ENCODE data around the gene ARHGAP27.
"Not testable (repeated sequence)": the region's sequence is repeated elsewhere in the genome, so short reads cannot be mapped to it uniquely, and the experiment has no call there.

Gene ARHGAP27

GRCh38 chr17:45444301-45444700 lies 11.6 kb upstream of the ARHGAP27 start:
- peaks cover 13% of the 10 kb centered on the region for H3K4me1 ChIP-seq (ENCODE audit: insufficient read depth, low read length)
- H3K9ac ChIP-seq (ENCODE audit: low read depth, low read length); H3K27me3 ChIP-seq (ENCODE audit: insufficient read depth, low read length); H3K36me3 ChIP-seq (ENCODE audit: insufficient read depth, low read depth, low read length); H3K27ac ChIP-seq (ENCODE audit: low read length); H3K4me3 ChIP-seq (ENCODE audit: low read length); H3K9me3 ChIP-seq (ENCODE audit: insufficient read depth, low read depth, low read length): not testable (repeated sequence)

- H3K9me3 ChIP-seq (ENCODE audit: insufficient read depth, low read depth, low read length); H3K27ac ChIP-seq (ENCODE audit: low read length); H3K36me3 ChIP-seq (ENCODE audit: insufficient read depth, low read depth, low read length); H3K27me3 ChIP-seq (ENCODE audit: insufficient read depth, low read length); H3K9ac ChIP-seq (ENCODE audit: low read depth, low read length); H3K4me3 ChIP-seq (ENCODE audit: low read length): not testable (repeated sequence)
- H3K4me1 ChIP-seq (ENCODE audit: insufficient read depth, low read length): peaks cover 13% of the 10 kb centered on the region
Measured at GRCh38 chr17:45443371-45444260, 10.9 kb upstream of the ARHGAP27 start.

DNA sequence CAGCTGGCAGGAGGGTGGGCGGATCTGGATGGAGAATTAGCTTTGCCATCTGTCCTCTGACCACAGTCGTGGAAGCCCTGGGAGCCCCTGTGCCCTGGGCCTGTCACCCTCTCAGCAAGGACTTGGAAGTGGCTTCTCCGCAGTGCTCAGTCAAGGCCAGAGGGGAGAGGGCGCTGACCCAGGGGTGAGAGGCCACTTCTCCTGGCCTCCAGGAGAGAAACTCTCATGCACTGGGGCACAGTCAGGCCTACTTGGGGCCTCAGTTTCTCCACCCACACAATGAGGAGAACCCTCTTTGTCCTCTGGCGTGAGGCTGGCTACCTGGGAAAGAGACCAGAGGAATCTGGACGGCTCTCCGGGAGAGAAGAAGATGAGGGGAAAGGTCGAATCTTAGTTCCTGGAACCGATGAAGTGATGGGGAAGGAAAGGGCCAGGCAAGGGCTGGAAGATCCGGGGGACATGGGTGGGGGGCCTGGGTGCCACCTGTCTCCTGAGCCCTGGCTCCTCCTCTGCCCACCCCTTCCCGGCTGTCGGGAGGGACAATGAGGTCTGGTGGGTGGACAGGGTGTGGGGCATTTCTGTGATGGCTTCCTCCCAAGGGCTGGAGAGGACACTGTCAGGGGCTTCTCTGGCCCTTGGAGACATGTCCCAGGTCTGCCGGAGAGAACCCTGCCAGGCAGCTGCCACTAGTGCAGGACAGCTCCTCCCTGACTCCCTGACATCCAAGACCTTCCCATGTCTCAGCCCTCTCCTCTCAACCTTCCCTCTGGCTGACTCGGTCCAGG lies 9.0 kb upstream of the ARHGAP27 start:
- no peaks in the 10 kb centered on the region for H3K36me3 ChIP-seq (ENCODE audit: insufficient read depth, low read depth, low read length)
- peaks cover 13% of the 10 kb centered on the region for H3K4me1 ChIP-seq (ENCODE audit: insufficient read depth, low read length)
- H3K27me3 ChIP-seq (ENCODE audit: insufficient read depth, low read length): no peaks in the 10 kb centered on the region
- H3K9me3 ChIP-seq (ENCODE audit: insufficient read depth, low read depth, low read length): no peaks in the 10 kb centered on the region
- H3K4me3 ChIP-seq (ENCODE audit: low read length): no peak overlapping the region
- no peak overlapping the region for H3K9ac ChIP-seq (ENCODE audit: low read depth, low read length)
- H3K27ac ChIP-seq (ENCODE audit: low read length): no peak overlapping the region

GRCh38 chr17:45440839-45441515 lies 8.3 kb upstream of the ARHGAP27 start:
- H3K27me3 ChIP-seq (ENCODE audit: insufficient read depth, low read length); H3K9me3 ChIP-seq (ENCODE audit: insufficient read depth, low read depth, low read length); H3K4me3 ChIP-seq (ENCODE audit: low read length); H3K27ac ChIP-seq (ENCODE audit: low read length); H3K36me3 ChIP-seq (ENCODE audit: insufficient read depth, low read depth, low read length); H3K9ac ChIP-seq (ENCODE audit: low read depth, low read length): not testable (repeated sequence)
- H3K4me1 ChIP-seq (ENCODE audit: insufficient read depth, low read length): peaks cover 13% of the 10 kb centered on the region

DNA sequence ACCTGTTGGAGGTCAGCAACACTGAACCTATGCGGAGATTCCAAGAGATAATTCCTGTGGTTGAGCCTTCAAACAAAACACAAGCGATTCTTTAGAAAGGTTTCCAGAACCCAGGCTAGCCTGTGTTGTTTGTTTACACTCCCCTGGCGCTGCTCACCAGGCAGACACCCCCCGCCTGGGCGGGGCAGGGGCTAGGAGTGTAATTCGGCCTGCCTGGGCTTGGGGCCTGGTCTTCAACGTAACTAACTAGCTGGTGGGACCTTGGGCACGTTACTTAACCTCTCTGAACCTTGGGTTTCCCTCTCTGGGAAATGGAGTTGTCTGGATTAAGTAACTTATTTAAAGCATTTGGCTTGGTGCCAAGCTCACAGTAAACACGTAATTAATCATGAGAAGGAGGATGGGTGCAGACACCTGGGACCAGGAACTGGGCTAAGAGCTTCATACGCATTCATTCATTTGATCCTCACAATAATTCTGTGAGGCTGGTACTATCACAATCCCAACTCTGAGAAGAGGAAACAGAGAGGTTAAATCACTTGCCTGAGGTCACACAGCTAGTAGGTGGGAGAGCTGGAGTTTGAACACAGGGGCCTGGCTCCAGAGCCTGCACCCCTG lies 7.6 kb upstream of the ARHGAP27 start:
- H3K9ac ChIP-seq (ENCODE audit: low read depth, low read length): no peak overlapping the region
- H3K4me1 ChIP-seq (ENCODE audit: insufficient read depth, low read length): peaks cover 13% of the 10 kb centered on the region
- H3K36me3 ChIP-seq (ENCODE audit: insufficient read depth, low read depth, low read length): no peaks in the 10 kb centered on the region

GRCh38 chr17:45438931-45439610 lies 6.4 kb upstream of the ARHGAP27 start:
- no peak overlapping the region for H3K27ac ChIP-seq (ENCODE audit: low read length)
- no peaks in the 10 kb centered on the region for H3K9me3 ChIP-seq (ENCODE audit: insufficient read depth, low read depth, low read length)
- H3K4me1 ChIP-seq (ENCODE audit: insufficient read depth, low read length): peaks cover 13% of the 10 kb centered on the region
- no peaks in the 10 kb centered on the region for H3K36me3 ChIP-seq (ENCODE audit: insufficient read depth, low read depth, low read length)
- peaks cover 16% of the 10 kb centered on the region; the same call in 1 of the 2 replicates for H3K27me3 ChIP-seq (ENCODE audit: insufficient read depth, low read length)
- no peak overlapping the region for H3K9ac ChIP-seq (ENCODE audit: low read depth, low read length)
- H3K4me3 ChIP-seq (ENCODE audit: low read length): no peak overlapping the region

More for the DNA sequence above, 7.6 kb upstream of the ARHGAP27 start:
- H3K27me3 ChIP-seq (ENCODE audit: insufficient read depth, low read length): peaks cover 4% of the 10 kb centered on the region; the same call in 1 of the 2 replicates
- no peak overlapping the region for H3K27ac ChIP-seq (ENCODE audit: low read length)
- H3K9me3 ChIP-seq (ENCODE audit: insufficient read depth, low read depth, low read length): no peaks in the 10 kb centered on the region
- H3K4me3 ChIP-seq (ENCODE audit: low read length): no peak overlapping the region

DNA sequence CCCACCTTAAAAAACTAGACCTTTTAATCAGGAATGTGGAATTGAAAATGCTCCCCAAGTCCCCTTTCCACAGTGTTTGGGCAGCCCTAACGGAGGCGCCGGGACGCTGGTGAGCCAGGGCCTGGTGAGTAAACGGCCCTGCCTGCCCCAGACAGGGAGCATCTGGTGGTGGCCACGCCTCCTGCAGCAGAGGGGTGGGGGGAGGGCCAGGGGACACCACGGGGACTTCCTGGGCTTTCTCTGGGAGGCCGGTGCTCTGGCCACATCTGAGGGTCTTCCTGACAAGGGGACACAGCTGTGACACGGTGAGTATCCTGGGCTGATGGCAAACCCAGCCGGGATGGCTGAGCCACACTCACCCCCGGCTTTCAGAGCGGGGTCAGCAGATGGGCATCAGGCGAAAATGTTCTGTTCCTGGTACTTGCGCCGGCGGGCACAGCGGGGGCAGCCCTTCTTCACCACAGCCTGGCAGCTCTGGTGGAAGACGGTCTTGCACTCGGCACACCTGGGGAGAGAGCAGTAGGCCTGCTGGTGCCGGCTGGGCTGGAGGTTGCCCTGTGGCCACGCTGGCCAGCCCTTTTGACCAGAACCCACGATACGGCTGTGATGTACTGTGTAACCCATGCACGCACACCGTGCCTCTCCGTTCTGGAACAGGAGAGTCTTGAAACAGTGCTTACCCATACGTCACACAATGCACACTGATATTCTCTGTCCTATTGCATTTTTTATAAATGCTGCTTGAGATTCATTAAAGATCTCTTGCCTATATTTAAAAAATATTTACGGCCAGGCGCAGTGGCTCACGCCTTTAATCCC lies 5.0 kb upstream of the ARHGAP27 start:
- H3K4me3 ChIP-seq (ENCODE audit: low read length): no peak overlapping the region
- peaks cover 30% of the 10 kb centered on the region for H3K27me3 ChIP-seq (ENCODE audit: insufficient read depth, low read length)
- no peak overlapping the region for H3K27ac ChIP-seq (ENCODE audit: low read length)
- H3K36me3 ChIP-seq (ENCODE audit: insufficient read depth, low read depth, low read length): no peaks in the 10 kb centered on the region
- no peak overlapping the region for H3K9ac ChIP-seq (ENCODE audit: low read depth, low read length)
- peaks cover 13% of the 10 kb centered on the region for H3K4me1 ChIP-seq (ENCODE audit: insufficient read depth, low read length)
- no peaks in the 10 kb centered on the region for H3K9me3 ChIP-seq (ENCODE audit: insufficient read depth, low read depth, low read length)

DNA sequence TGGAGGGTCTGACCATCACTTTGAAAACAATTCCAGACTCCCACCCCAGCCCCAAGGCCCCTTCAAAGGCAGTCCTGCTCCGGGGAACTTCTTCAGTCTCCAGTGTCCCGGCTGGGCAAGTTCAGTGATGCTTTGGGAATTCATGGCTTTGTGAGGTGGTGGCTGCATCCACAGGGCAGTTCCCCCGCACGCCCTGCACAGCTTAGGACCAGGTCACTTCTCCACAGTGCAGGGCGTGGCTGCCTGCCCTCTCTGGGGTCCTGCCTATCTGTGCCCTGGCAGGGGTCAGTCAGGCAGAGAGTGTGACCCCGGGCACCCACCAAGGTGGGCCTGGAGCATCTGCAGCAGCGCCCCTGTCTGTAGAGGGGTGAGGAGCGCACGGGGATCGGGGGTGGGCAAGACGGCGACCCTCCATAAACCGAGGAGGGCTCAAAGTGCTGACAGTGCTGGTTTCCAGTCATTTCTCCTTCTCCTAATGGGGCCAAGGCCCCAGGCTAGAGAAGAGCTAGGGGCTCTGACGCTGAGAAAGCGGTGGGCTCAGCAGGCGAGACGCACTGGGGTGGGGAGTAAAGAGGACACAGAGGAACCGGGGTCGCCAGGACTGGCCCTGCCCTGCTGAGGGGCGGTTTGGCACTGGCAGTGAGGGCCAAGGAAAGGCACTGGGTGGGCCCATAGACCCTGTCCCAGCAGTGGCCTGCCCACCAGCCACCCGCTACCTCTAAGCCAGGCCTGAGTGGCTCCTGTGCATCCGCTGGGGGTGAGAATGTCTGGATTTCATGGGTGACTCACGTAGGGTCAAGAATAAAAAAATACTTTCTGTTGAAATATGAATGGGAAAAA lies 4.2 kb upstream of the ARHGAP27 start:
- Histone ChIP-seq H3K9ac (ENCODE audit: low read depth, low read length) (no peak overlapping the region), H3K27me3 (ENCODE audit: insufficient read depth, low read length) (peaks cover 38% of the 10 kb centered on the region), H3K9me3 (ENCODE audit: insufficient read depth, low read depth, low read length) (no peaks in the 10 kb centered on the region), H3K4me1 (ENCODE audit: insufficient read depth, low read length) (peaks cover 13% of the 10 kb centered on the region), H3K4me3 (ENCODE audit: low read length) (no peak overlapping the region), H3K27ac (ENCODE audit: low read length) (no peak overlapping the region), H3K36me3 (ENCODE audit: insufficient read depth, low read depth, low read length) (no peaks in the 10 kb centered on the region)

GRCh38 chr17:45436161-45436560 lies 3.5 kb upstream of the ARHGAP27 start:
- peaks cover 13% of the 10 kb centered on the region for H3K4me1 ChIP-seq (ENCODE audit: insufficient read depth, low read length)
- no peak overlapping the region for H3K27ac ChIP-seq (ENCODE audit: low read length)
- H3K4me3 ChIP-seq (ENCODE audit: low read length): no peak overlapping the region
- no peak overlapping the region for H3K9ac ChIP-seq (ENCODE audit: low read depth, low read length)
- H3K27me3 ChIP-seq (ENCODE audit: insufficient read depth, low read length): peaks cover 45% of the 10 kb centered on the region
- H3K36me3 ChIP-seq (ENCODE audit: insufficient read depth, low read depth, low read length): no peaks in the 10 kb centered on the region
- H3K9me3 ChIP-seq (ENCODE audit: insufficient read depth, low read depth, low read length): no peaks in the 10 kb centered on the region

- peaks cover 9% of the 10 kb centered on the region for H3K4me1 ChIP-seq (ENCODE audit: insufficient read depth, low read length)
- no peak overlapping the region for H3K27ac ChIP-seq (ENCODE audit: low read length)
- H3K9ac ChIP-seq (ENCODE audit: low read depth, low read length): no peak overlapping the region
- H3K4me3 ChIP-seq (ENCODE audit: low read length): no peak overlapping the region
- H3K9me3 ChIP-seq (ENCODE audit: insufficient read depth, low read depth, low read length): no peaks in the 10 kb centered on the region
- H3K36me3 ChIP-seq (ENCODE audit: insufficient read depth, low read depth, low read length): no peaks in the 10 kb centered on the region
- H3K27me3 ChIP-seq (ENCODE audit: insufficient read depth, low read length): peaks cover 52% of the 10 kb centered on the region
Measured at GRCh38 chr17:45435481-45435880, 2.8 kb upstream of the ARHGAP27 start.
